Measurements from ENCODE around the gene SPDYA.

Gene SPDYA

DNA sequence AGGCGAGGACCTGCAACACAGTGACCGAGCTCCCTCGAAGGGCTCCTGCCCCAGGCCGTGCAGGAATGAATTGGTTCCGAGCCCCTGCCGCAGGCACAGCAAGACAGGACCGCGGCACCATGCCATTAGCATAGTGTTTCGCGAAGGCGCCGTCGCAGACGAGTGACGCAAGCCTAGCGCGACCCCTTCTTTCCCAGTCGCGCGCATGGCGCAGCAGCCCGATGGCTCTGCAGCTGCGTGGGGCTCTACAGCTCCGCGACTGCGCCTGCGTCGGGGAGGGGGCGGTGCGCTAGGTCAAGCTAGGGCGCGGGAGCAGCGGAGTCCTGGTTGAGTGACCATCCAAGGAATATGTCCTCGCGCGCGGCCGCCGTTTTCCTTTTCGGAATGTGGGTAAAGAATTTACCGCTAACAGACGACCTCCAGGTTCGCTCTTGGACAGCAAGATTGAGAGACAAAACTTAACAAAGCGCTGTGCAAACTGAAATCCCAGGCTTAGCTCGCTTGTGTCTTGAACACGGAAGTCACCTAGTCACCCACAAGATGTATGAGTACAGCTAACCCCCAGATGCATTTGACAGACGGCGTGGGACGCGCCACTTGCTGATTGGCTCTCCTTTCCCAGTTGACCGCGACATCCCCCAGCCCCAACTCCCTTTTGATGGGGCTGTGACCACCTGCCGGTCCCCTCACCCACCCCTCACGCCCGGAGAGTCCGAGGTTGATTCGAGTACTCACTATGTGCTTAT, 59.7 kb downstream of the SPDYA start, which contains the start of gene TRMT61B (continued):
- TF ChIP-seq SP3 (tag by site-specific recombination; IDR thresholded peaks at IDR 0.05) = peak; percentile 76
- peak; percentile 77 for TF ChIP-seq SP7 (tag by site-specific recombination; IDR thresholded peaks at IDR 0.05)
- TF ChIP-seq ZNF707 (tag by site-specific recombination; IDR thresholded peaks at IDR 0.05) = no peak
- no peak for TF ChIP-seq ZNF596 (tag by site-specific recombination; IDR thresholded peaks at IDR 0.05)
- no peak for TF ChIP-seq ZNF623 (tag by site-specific recombination; IDR thresholded peaks at IDR 0.05)
- TF ChIP-seq ZNF670 (tag by site-specific recombination; IDR thresholded peaks at IDR 0.05; ENCODE audit: low read depth) = no peak
- no peak for TF ChIP-seq ZNF221 (tag by site-specific recombination; IDR thresholded peaks at IDR 0.05; ENCODE audit: borderline replicate concordance)
- no peak for TF ChIP-seq ZNF169 (tag by site-specific recombination; IDR thresholded peaks at IDR 0.05)
- TF ChIP-seq, protein P1, sequence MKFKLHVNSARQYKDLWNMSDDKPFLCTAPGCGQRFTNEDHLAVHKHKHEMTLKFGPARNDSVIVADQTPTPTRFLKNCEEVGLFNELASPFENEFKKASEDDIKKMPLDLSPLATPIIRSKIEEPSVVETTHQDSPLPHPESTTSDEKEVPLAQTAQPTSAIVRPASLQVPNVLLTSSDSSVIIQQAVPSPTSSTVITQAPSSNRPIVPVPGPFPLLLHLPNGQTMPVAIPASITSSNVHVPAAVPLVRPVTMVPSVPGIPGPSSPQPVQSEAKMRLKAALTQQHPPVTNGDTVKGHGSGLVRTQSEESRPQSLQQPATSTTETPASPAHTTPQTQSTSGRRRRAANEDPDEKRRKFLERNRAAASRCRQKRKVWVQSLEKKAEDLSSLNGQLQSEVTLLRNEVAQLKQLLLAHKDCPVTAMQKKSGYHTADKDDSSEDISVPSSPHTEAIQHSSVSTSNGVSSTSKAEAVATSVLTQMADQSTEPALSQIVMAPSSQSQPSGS (tag by site-specific recombination; IDR thresholded peaks at IDR 0.05; ENCODE audit: low read depth) = no peak
- no peak for TF ChIP-seq ZNF223 (tag by site-specific recombination; IDR thresholded peaks at IDR 0.05)
- TF ChIP-seq, protein P2, sequence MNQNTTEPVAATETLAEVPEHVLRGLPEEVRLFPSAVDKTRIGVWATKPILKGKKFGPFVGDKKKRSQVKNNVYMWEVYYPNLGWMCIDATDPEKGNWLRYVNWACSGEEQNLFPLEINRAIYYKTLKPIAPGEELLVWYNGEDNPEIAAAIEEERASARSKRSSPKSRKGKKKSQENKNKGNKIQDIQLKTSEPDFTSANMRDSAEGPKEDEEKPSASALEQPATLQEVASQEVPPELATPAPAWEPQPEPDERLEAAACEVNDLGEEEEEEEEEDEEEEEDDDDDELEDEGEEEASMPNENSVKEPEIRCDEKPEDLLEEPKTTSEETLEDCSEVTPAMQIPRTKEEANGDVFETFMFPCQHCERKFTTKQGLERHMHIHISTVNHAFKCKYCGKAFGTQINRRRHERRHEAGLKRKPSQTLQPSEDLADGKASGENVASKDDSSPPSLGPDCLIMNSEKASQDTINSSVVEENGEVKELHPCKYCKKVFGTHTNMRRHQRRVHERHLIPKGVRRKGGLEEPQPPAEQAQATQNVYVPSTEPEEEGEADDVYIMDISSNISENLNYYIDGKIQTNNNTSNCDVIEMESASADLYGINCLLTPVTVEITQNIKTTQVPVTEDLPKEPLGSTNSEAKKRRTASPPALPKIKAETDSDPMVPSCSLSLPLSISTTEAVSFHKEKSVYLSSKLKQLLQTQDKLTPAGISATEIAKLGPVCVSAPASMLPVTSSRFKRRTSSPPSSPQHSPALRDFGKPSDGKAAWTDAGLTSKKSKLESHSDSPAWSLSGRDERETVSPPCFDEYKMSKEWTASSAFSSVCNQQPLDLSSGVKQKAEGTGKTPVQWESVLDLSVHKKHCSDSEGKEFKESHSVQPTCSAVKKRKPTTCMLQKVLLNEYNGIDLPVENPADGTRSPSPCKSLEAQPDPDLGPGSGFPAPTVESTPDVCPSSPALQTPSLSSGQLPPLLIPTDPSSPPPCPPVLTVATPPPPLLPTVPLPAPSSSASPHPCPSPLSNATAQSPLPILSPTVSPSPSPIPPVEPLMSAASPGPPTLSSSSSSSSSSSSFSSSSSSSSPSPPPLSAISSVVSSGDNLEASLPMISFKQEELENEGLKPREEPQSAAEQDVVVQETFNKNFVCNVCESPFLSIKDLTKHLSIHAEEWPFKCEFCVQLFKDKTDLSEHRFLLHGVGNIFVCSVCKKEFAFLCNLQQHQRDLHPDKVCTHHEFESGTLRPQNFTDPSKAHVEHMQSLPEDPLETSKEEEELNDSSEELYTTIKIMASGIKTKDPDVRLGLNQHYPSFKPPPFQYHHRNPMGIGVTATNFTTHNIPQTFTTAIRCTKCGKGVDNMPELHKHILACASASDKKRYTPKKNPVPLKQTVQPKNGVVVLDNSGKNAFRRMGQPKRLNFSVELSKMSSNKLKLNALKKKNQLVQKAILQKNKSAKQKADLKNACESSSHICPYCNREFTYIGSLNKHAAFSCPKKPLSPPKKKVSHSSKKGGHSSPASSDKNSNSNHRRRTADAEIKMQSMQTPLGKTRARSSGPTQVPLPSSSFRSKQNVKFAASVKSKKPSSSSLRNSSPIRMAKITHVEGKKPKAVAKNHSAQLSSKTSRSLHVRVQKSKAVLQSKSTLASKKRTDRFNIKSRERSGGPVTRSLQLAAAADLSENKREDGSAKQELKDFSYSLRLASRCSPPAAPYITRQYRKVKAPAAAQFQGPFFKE (tag by site-specific recombination; IDR thresholded peaks at IDR 0.05; ENCODE audit: borderline replicate concordance) = no peak
- TF ChIP-seq YY2 (tag by site-specific recombination; IDR thresholded peaks at IDR 0.05) = peak; percentile 74
- TF ChIP-seq RBAK (tag by site-specific recombination; IDR thresholded peaks at IDR 0.05) = no peak
- TF ChIP-seq ZFP3 (tag by site-specific recombination; IDR thresholded peaks at IDR 0.05; ENCODE audit: low read depth) = no peak
- 0 out of 2 replicates have a peak, but pooled peaks have one; percentile 26 for TF ChIP-seq KLF8 (tag by site-specific recombination; IDR thresholded peaks at IDR 0.05)
- no peak for TF ChIP-seq SETDB1 (IDR thresholded peaks at IDR 0.05; ENCODE audit: insufficient read length, low read length)
- TF ChIP-seq, protein P3, sequence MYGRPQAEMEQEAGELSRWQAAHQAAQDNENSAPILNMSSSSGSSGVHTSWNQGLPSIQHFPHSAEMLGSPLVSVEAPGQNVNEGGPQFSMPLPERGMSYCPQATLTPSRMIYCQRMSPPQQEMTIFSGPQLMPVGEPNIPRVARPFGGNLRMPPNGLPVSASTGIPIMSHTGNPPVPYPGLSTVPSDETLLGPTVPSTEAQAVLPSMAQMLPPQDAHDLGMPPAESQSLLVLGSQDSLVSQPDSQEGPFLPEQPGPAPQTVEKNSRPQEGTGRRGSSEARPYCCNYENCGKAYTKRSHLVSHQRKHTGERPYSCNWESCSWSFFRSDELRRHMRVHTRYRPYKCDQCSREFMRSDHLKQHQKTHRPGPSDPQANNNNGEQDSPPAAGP (tag by site-specific recombination; IDR thresholded peaks at IDR 0.05) = 0 out of 2 replicates have a peak, but pooled peaks have one; percentile 38
- TF ChIP-seq, protein P4, sequence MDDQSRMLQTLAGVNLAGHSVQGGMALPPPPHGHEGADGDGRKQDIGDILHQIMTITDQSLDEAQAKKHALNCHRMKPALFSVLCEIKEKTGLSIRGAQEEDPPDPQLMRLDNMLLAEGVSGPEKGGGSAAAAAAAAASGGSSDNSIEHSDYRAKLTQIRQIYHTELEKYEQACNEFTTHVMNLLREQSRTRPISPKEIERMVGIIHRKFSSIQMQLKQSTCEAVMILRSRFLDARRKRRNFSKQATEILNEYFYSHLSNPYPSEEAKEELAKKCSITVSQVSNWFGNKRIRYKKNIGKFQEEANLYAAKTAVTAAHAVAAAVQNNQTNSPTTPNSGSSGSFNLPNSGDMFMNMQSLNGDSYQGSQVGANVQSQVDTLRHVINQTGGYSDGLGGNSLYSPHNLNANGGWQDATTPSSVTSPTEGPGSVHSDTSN (CRISPR knock-in tag; IDR thresholded peaks at IDR 0.05) = peak; percentile 90; the same call in 1 of the 2 replicates
- TF ChIP-seq, protein P5, sequence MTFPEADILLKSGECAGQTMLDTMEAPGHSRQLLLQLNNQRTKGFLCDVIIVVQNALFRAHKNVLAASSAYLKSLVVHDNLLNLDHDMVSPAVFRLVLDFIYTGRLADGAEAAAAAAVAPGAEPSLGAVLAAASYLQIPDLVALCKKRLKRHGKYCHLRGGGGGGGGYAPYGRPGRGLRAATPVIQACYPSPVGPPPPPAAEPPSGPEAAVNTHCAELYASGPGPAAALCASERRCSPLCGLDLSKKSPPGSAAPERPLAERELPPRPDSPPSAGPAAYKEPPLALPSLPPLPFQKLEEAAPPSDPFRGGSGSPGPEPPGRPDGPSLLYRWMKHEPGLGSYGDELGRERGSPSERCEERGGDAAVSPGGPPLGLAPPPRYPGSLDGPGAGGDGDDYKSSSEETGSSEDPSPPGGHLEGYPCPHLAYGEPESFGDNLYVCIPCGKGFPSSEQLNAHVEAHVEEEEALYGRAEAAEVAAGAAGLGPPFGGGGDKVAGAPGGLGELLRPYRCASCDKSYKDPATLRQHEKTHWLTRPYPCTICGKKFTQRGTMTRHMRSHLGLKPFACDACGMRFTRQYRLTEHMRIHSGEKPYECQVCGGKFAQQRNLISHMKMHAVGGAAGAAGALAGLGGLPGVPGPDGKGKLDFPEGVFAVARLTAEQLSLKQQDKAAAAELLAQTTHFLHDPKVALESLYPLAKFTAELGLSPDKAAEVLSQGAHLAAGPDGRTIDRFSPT (tag by site-specific recombination; IDR thresholded peaks at IDR 0.05) = no peak
- peak; percentile 37; the same call in 1 of the 2 replicates for TF ChIP-seq ZBTB20 (tag by site-specific recombination; IDR thresholded peaks at IDR 0.05)
- TF ChIP-seq ZBTB8A (tag by site-specific recombination; IDR thresholded peaks at IDR 0.05) = no peak
- peak; percentile 69 for TF ChIP-seq ZNF629 (tag by site-specific recombination; IDR thresholded peaks at IDR 0.05)
- TF ChIP-seq ZNF214 (tag by site-specific recombination; IDR thresholded peaks at IDR 0.05; ENCODE audit: borderline replicate concordance) = no peak
- TF ChIP-seq ZNF677 (tag by site-specific recombination; IDR thresholded peaks at IDR 0.05) = no peak
- no peak for TF ChIP-seq ZNF830 (tag by site-specific recombination; IDR thresholded peaks at IDR 0.05; ENCODE audit: low read depth)
- TF ChIP-seq, protein P6, sequence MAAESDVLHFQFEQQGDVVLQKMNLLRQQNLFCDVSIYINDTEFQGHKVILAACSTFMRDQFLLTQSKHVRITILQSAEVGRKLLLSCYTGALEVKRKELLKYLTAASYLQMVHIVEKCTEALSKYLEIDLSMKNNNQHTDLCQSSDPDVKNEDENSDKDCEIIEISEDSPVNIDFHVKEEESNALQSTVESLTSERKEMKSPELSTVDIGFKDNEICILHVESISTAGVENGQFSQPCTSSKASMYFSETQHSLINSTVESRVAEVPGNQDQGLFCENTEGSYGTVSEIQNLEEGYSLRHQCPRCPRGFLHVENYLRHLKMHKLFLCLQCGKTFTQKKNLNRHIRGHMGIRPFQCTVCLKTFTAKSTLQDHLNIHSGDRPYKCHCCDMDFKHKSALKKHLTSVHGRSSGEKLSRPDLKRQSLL (tag by site-specific recombination; IDR thresholded peaks at IDR 0.05) = no peak

All from HEK293 (cell line).